Muscle layer of duodenum (tissue), 2 donors: ENCODE results near the gene VPS39.
"Not testable (repeated sequence)": the region's sequence is repeated elsewhere in the genome, so short reads cannot be mapped to it uniquely, and the experiment has no call there.

Source experiments
- H3K27ac ChIP-seq: one replicate; pipeline ENCODE4 v1.7.0; 2013; ENCODE audit warnings: mild to moderate bottlenecking, low read length
- H3K27me3 ChIP-seq: one replicate; pipeline ENCODE4 v1.7.0; 2013; ENCODE audit warnings: low read depth, mild to moderate bottlenecking, control low read depth, low read length
- H3K36me3 ChIP-seq, 2 donors: one replicate each; pipeline ENCODE4 v1.7.0; 2013; ENCODE audit warnings: low read length in 2 of 2, control low read depth in 1 of 2, mild to moderate bottlenecking in 1 of 2; ENCODE audit not compliant: insufficient read depth in 2 of 2, control insufficient read depth in 1 of 2
- H3K4me1 ChIP-seq, 2 donors: one replicate each; pipeline ENCODE4 v1.7.0; 2013; ENCODE audit warnings: low read length in 2 of 2, mild to moderate bottlenecking in 2 of 2, control low read depth in 1 of 2, moderate library complexity in 1 of 2; ENCODE audit not compliant: insufficient read depth in 2 of 2, control insufficient read depth in 1 of 2
- H3K4me3 ChIP-seq, 2 donors: one replicate each; pipeline ENCODE4 v1.7.0; 2013; ENCODE audit warnings: low read length in 2 of 2, low read depth in 1 of 2, mild to moderate bottlenecking in 1 of 2
- H3K9me3 ChIP-seq, 2 donors: one replicate each; pipeline ENCODE4 v1.7.0; 2013; ENCODE audit warnings: low read length in 2 of 2, control low read depth in 1 of 2, mild to moderate bottlenecking in 1 of 2; ENCODE audit not compliant: control insufficient read depth in 1 of 2
- donor health status: healthy.

Gene VPS39

GRCh38 chr15:42207674-42208579 is at the start of gene VPS39:
Gene VPS39 (minus strand): TSS chr15:42208304. CDS start chr15:42208153, 151 bp downstream.
- Histone ChIP-seq H3K4me1 (peaks cover 13 to 16% of the 10 kb centered on the region in 2 donors), H3K4me3 (peak within 1 kb of the TSS; percentile 96 to 98)

GRCh38 chr15:42253300-42253699 is 45.2 kb upstream of the VPS39 start:
- H3K36me3 ChIP-seq = peaks cover 14 to 33% of the 10 kb centered on the region in 2 donors
- H3K4me3 ChIP-seq = no peak overlapping the region
- no peaks in the 10 kb centered on the region for H3K4me1 ChIP-seq
- H3K27me3 ChIP-seq = no peaks in the 10 kb centered on the region
- no peak overlapping the region for H3K27ac ChIP-seq
- no peaks in the 10 kb centered on the region for H3K9me3 ChIP-seq

More at GRCh38 chr15:42207674-42208579, at the start of gene VPS39:
- Histone ChIP-seq H3K27me3 (no peaks in the 10 kb centered on the region), H3K9me3 (no peaks in the 10 kb centered on the region), H3K36me3 (peaks cover 12 to 22% of the 10 kb centered on the region in 2 donors), H3K27ac (peak within 1 kb of the TSS; percentile 85)

- no peak overlapping the region for H3K27ac ChIP-seq
- H3K4me1 ChIP-seq = no peaks in the 10 kb centered on the region
- no peaks in the 10 kb centered on the region for H3K9me3 ChIP-seq
- no peak overlapping the region for H3K4me3 ChIP-seq
- H3K36me3 ChIP-seq = peaks cover 28 to 44% of the 10 kb centered on the region in 2 donors
- no peaks in the 10 kb centered on the region for H3K27me3 ChIP-seq
Observed at GRCh38 chr15:42240823-42241222, 32.7 kb upstream of the VPS39 start.

GRCh38 chr15:42239528-42240182 is 31.6 kb upstream of the VPS39 start:
- Histone ChIP-seq H3K4me1 (no peaks in the 10 kb centered on the region), H3K36me3 (peaks cover 32 to 45% of the 10 kb centered on the region in 2 donors), H3K27ac (no peak overlapping the region), H3K4me3 (no peak overlapping the region), H3K9me3 (no peaks in the 10 kb centered on the region), H3K27me3 (no peaks in the 10 kb centered on the region)

GRCh38 chr15:42233107-42233506 is 25.0 kb upstream of the VPS39 start:
- Histone ChIP-seq H3K4me3 (no peak overlapping the region), H3K9me3 (no peaks in the 10 kb centered on the region), H3K27ac (no peak overlapping the region), H3K4me1 (no peaks in the 10 kb centered on the region), H3K27me3 (no peaks in the 10 kb centered on the region), H3K36me3 (peaks cover 25 to 69% of the 10 kb centered on the region in 2 donors)

- H3K27me3 ChIP-seq = no peaks in the 10 kb centered on the region
- H3K9me3 ChIP-seq = no peaks in the 10 kb centered on the region
- no peak overlapping the region for H3K4me3 ChIP-seq
- H3K36me3 ChIP-seq = peaks cover 24 to 67% of the 10 kb centered on the region in 2 donors
- H3K27ac ChIP-seq = no peak overlapping the region
- no peaks in the 10 kb centered on the region for H3K4me1 ChIP-seq
Observed at GRCh38 chr15:42232606-42233005, 24.5 kb upstream of the VPS39 start.

GRCh38 chr15:42231088-42231487 is 23.0 kb upstream of the VPS39 start:
- Histone ChIP-seq H3K4me1 (no peaks in the 10 kb centered on the region), H3K27me3 (no peaks in the 10 kb centered on the region), H3K27ac (no peak overlapping the region), H3K36me3 (peaks cover 25 to 66% of the 10 kb centered on the region in 2 donors), H3K9me3 (no peaks in the 10 kb centered on the region), H3K4me3 (no peak overlapping the region)

GRCh38 chr15:42228981-42229380 is 20.9 kb upstream of the VPS39 start:
- H3K9me3 ChIP-seq, H3K4me1 ChIP-seq, H3K27ac ChIP-seq, H3K27me3 ChIP-seq, H3K4me3 ChIP-seq: not testable (repeated sequence)
- H3K36me3 ChIP-seq = peaks cover 41 to 79% of the 10 kb centered on the region in 2 donors

GRCh38 chr15:42228036-42228435 is 19.9 kb upstream of the VPS39 start:
- no peak overlapping the region for H3K27ac ChIP-seq
- H3K4me3 ChIP-seq = no peak overlapping the region
- H3K4me1 ChIP-seq = no peaks in the 10 kb centered on the region
- no peaks in the 10 kb centered on the region for H3K9me3 ChIP-seq
- no peaks in the 10 kb centered on the region for H3K27me3 ChIP-seq
- H3K36me3 ChIP-seq = peaks cover 49 to 79% of the 10 kb centered on the region in 2 donors

- no peak overlapping the region for H3K4me3 ChIP-seq
- no peaks in the 10 kb centered on the region for H3K27me3 ChIP-seq
- H3K4me1 ChIP-seq = no peaks in the 10 kb centered on the region
- no peaks in the 10 kb centered on the region for H3K9me3 ChIP-seq
- H3K27ac ChIP-seq = no peak overlapping the region
- peaks cover 49 to 80% of the 10 kb centered on the region in 2 donors for H3K36me3 ChIP-seq
Observed at GRCh38 chr15:42226648-42227047, 18.5 kb upstream of the VPS39 start.

- Histone ChIP-seq H3K27me3 (no peaks in the 10 kb centered on the region), H3K27ac (no peak overlapping the region), H3K4me1 (no peaks in the 10 kb centered on the region), H3K4me3 (no peak overlapping the region), H3K36me3 (peaks cover 53 to 75% of the 10 kb centered on the region in 2 donors), H3K9me3 (no peaks in the 10 kb centered on the region)
Observed at GRCh38 chr15:42220216-42220615, 12.1 kb upstream of the VPS39 start.
